CD4-positive, alpha-beta T cell (primary cell): ENCODE data around the gene CATSPER4. TPM values are rescaled to one million over a fixed set of nuclear protein-coding genes. Genes with fewer than 3 reads are reported as not detected.
"Not testable (repeated sequence)": the region's sequence is repeated elsewhere in the genome, so short reads cannot be mapped to it uniquely, and the experiment has no call there.

Source experiments
- ATAC-seq: fragments of 200-7000 bp; cut with Tn5 transposase; one replicate; pipeline ENCODE4 v1.10.0; 2022; ENCODE audit warnings: mild to moderate bottlenecking; ENCODE audit not compliant: poor library complexity
- CTCF ChIA-PET: fragments of 350-600 bp; sonication (Branson Sonifier 250); formaldehyde crosslinking; loops from one replicate; lab custom pipeline; 2021; ENCODE audit warnings: antibody characterized with exemption, inconsistent platforms; lab: Charles Lee
- POLR2A ChIA-PET: fragments of 350-600 bp; sonication (Branson Sonifier 250); formaldehyde crosslinking; loops from one replicate; lab custom pipeline; 2021; ENCODE audit warnings: antibody characterized with exemption, inconsistent platforms; lab: Charles Lee
- DNase-seq, 14 experiments: peaks; one replicate each; pipeline ENCODE4 v3.0.0-alpha.2; 2013 to 2020; ENCODE audit warnings: mixed read lengths in 2 of 14
- H3K27ac ChIP-seq, 2 donors: one replicate each; pipeline versions ENCODE4 v1.5.1 to v1.7.0; 2013; ENCODE audit warnings: low read length in 2 of 2, low read depth in 1 of 2, mild to moderate bottlenecking in 1 of 2
- H3K27me3 ChIP-seq, 2 experiments: 1 replicate in 1 of 2; 2 replicates in 1 of 2; pipeline versions ENCODE4 v1.6.1 to v1.7.0; 2013; ENCODE audit warnings: low read length in 2 of 2, control low read depth in 1 of 2, mild to moderate bottlenecking in 1 of 2, moderate library complexity in 1 of 2; ENCODE audit not compliant: insufficient read depth in 2 of 2, control insufficient read depth in 1 of 2
- H3K36me3 ChIP-seq: one replicate; pipeline ENCODE4 v1.6.1; 2013; ENCODE audit warnings: low read length, control low read depth; ENCODE audit not compliant: insufficient read depth
- H3K4me1 ChIP-seq: one replicate; pipeline ENCODE4 v1.6.1; 2013; ENCODE audit warnings: low read length, control low read depth; ENCODE audit not compliant: insufficient read depth
- H3K4me3 ChIP-seq: one replicate; pipeline ENCODE4 v1.5.1; 2013; ENCODE audit warnings: mild to moderate bottlenecking, low read length, moderate library complexity
- H3K9me3 ChIP-seq, 2 experiments: 1 replicate in 1 of 2; 2 replicates in 1 of 2; pipeline versions ENCODE4 v1.6.1 to v1.7.0; 2013; ENCODE audit warnings: low read length in 2 of 2, mild to moderate bottlenecking in 2 of 2, control low read depth in 1 of 2, moderate library complexity in 1 of 2; ENCODE audit not compliant: control insufficient read depth in 1 of 2, insufficient read depth in 1 of 2
- H3K27ac Mint-ChIP-seq: one replicate; pipeline ENCODE4 v1.8.0; 2020; ENCODE audit warnings: mixed read lengths
- H3K27me3 Mint-ChIP-seq: one replicate; pipeline ENCODE4 v1.8.0; 2021; ENCODE audit warnings: mixed read lengths
- H3K36me3 Mint-ChIP-seq: one replicate; pipeline ENCODE4 v1.8.0; 2021; ENCODE audit warnings: low read depth, mixed read lengths
- H3K4me1 Mint-ChIP-seq: one replicate; pipeline ENCODE4 v1.8.0; 2021; ENCODE audit warnings: low read depth, mixed read lengths
- H3K4me3 Mint-ChIP-seq: one replicate; pipeline ENCODE4 v1.8.0; 2020; ENCODE audit warnings: mild to moderate bottlenecking, mixed read lengths
- H3K9me3 Mint-ChIP-seq: one replicate; pipeline ENCODE4 v1.8.0; 2020; ENCODE audit warnings: mixed read lengths
- intact Hi-C, 2 experiments: fragments of 100-400 bp; cut with DNase I in 1 of 2; cut with micrococcal nuclease in 1 of 2; formaldehyde crosslinking; loops; one replicate each; pipeline versions ENCODE4 v1.15.1 to v1.9.0; 2023 to 2025; cut with DNase I, micrococcal nuclease
- total RNA-seq, 174 experiments: library from RNA in 2 of 174; stranded (reverse) in 2 of 174; gene quantifications; one replicate each; pipeline ENCODE4 v1.2.3 and lab custom pipeline; 2021 to 2026
- TF ChIP-seq, protein P1 (sequence below): fragments of 200-600 bp; IDR thresholded peaks from one replicate; pipeline ENCODE4 v1.8.0; 2022; ENCODE audit warnings: antibody characterized with exemption, mild to moderate bottlenecking

CATSPER4 gene
- total RNA-seq, 2 experiments from 2014 or later: not detected

DNA sequence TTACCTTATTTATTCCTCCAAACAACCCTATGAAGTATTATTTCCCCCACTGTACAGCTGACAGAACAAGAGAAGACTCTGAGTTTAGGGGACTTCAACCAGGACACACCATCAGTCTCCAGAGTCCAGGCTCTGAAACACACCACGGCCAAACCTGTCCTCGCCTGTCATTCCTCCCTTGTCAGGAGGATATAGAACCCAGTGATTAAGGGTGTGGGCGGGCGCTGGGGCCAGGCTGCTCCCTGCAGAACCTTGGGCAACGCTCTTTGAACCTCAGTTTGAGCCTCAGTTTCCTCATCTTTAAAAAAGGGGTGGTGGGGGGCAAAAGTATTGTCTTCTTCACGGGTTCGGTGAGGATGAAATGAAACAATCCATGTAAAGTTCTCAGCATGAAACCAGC, 34.2 kb downstream of the CATSPER4 start:
- Mint-ChIP-seq H3K27me3 (peaks cover 46% of the 10 kb centered on the region), H3K9me3 (no peaks in the 10 kb centered on the region), H3K27ac (no peak overlapping the region), H3K36me3 (no peaks in the 10 kb centered on the region), H3K4me3 (no peak overlapping the region), H3K4me1 (peaks cover 7% of the 10 kb centered on the region)
- CTCF ChIA-PET: interaction anchor here (1.2 to 2.7 kb wide), 2 partner anchors 9 kb away, joined by 3 to 14 read pairs; partner anchors contain the start of gene CEP85
- Histone ChIP-seq H3K9me3 (no peaks in the 10 kb centered on the region), H3K4me1 (peaks cover 11% of the 10 kb centered on the region), H3K27me3 (peaks cover 11 to 14% of the 10 kb centered on the region in 2 experiments), H3K4me3 (no peak overlapping the region), H3K36me3 (no peaks in the 10 kb centered on the region), H3K27ac (no peak overlapping the region)
- no peak for DNase-seq
- no peak for ATAC-seq
- TF ChIP-seq, protein P1, sequence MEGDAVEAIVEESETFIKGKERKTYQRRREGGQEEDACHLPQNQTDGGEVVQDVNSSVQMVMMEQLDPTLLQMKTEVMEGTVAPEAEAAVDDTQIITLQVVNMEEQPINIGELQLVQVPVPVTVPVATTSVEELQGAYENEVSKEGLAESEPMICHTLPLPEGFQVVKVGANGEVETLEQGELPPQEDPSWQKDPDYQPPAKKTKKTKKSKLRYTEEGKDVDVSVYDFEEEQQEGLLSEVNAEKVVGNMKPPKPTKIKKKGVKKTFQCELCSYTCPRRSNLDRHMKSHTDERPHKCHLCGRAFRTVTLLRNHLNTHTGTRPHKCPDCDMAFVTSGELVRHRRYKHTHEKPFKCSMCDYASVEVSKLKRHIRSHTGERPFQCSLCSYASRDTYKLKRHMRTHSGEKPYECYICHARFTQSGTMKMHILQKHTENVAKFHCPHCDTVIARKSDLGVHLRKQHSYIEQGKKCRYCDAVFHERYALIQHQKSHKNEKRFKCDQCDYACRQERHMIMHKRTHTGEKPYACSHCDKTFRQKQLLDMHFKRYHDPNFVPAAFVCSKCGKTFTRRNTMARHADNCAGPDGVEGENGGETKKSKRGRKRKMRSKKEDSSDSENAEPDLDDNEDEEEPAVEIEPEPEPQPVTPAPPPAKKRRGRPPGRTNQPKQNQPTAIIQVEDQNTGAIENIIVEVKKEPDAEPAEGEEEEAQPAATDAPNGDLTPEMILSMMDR: no peak
- POLR2A ChIA-PET: no interaction called here
- intact Hi-C loops: loop anchor here in 1 of 2 experiments (5.0 kb wide), 1 partner anchor 42 kb away; no protein-coding TSS in a partner anchor

DNA sequence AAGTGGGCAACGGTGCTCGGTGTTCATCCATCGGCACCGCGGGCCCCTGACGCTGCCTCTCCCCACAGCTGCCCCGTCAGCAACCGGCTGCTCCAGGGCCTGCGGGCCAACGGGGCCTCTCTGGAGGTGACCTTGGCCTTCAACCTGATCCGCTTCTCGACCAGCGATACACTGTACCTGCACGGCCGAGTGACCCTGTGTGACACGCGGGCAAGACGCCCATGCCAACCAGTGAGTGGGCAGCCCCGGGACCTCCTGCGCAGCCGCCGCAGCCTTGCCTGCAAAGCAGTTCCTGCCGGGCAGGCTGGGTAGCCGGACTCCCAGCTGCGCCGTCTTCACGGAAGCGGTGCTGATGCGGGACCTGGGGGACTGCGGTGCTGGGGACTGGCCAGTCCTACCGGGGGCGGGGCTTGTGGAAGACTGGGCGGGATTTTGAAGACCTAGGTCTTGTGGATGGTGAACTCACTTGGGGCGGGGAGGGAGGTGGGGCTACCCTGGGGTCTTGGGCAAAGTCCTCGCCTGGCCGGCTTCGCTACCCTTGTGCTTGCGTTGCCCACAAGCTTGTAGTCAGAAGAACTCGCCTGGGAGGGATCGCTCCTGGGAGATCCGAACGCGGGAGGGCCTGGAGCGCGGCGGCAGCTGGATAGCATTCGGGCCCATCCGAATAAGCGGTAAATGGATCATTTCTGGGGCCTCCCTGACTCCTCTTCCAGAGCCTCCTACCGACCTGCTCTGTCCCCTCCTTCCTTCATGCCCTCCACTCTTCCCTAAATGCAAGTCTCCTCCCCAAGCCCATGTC, 34.8 kb downstream of the CATSPER4 start:
- no peak overlapping the region for H3K27ac ChIP-seq
- intact Hi-C loops: no loop called here
- H3K27me3 ChIP-seq: peaks cover 11 to 14% of the 10 kb centered on the region in 2 experiments
- TF ChIP-seq, protein P1: no peak
- Mint-ChIP-seq H3K9me3 (no peaks in the 10 kb centered on the region), H3K27me3 (peaks cover 46% of the 10 kb centered on the region), H3K27ac (no peak overlapping the region), H3K4me3 (peak overlapping the region; percentile 31), H3K36me3 (no peaks in the 10 kb centered on the region), H3K4me1 (peaks cover 7% of the 10 kb centered on the region)
- POLR2A ChIA-PET: no interaction called here
- H3K4me3 ChIP-seq: peak overlapping the region; percentile 44
- CTCF ChIA-PET: interaction anchor here (1.2 kb wide), 1 partner anchor 8 kb away, joined by 3 read pairs; no protein-coding TSS in a partner anchor
- no peaks in the 10 kb centered on the region for H3K9me3 ChIP-seq
- H3K4me1 ChIP-seq: peaks cover 11% of the 10 kb centered on the region
- DNase-seq (peak in 12 of 14 experiments; percentile 17 to 65 (median 34)), ATAC-seq (peak; percentile 59)
- H3K36me3 ChIP-seq: no peaks in the 10 kb centered on the region

DNA sequence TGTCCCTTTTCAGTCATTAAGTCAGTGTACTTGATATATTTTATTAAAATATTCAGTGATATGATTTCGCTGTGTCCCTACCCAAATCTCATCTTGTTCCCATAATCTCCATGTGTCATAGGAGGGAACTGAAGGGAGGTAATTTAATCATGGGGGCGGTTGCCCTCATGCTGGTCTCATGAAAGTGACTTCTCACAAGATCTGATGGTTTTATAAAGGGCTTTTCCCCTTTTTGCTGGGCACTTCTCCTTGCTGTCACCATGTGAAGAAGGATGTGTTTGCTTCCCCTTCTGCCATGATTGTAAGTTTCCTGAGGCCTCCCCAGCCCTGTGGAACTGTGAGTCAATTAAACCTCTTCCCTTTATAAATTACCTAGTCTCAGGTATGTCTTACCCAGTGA, 40.3 kb downstream of the CATSPER4 start:
- Mint-ChIP-seq H3K27me3 (peaks cover 24% of the 10 kb centered on the region), H3K4me1 (peaks cover 21% of the 10 kb centered on the region)
- CTCF ChIA-PET, H3K27ac Mint-ChIP-seq, H3K9me3 Mint-ChIP-seq, H3K36me3 Mint-ChIP-seq, H3K4me3 ChIP-seq, ATAC-seq, H3K4me3 Mint-ChIP-seq, H3K27me3 ChIP-seq, H3K27ac ChIP-seq, POLR2A ChIA-PET, H3K36me3 ChIP-seq, H3K9me3 ChIP-seq: not testable (repeated sequence)
- intact Hi-C loops: loop anchor here (5.0 kb wide), 1 partner anchor 123 kb away; no protein-coding TSS in a partner anchor
- peaks cover 20% of the 10 kb centered on the region for H3K4me1 ChIP-seq
- peak in 2 of 14 experiments; percentile 19 to 27 for DNase-seq
